MM.1S (cell line): ENCODE data around the gene CREM.

Experiments used
- DNase-seq: peaks from one replicate; pipeline ENCODE4 v3.0.0-alpha.2; 2015
- H2AFZ ChIP-seq: fragments of 300-600 bp; sonication (generic); 2 replicates; pipeline ENCODE4 v1.6.0; 2016; ENCODE audit warnings: antibody characterized with exemption, low read length
- H3F3A ChIP-seq: fragments of 300-600 bp; sonication (generic); 2 replicates; pipeline ENCODE4 v1.6.1; 2016; ENCODE audit warnings: mild to moderate bottlenecking, antibody characterized with exemption, low read length, moderate library complexity, mixed read lengths; ENCODE audit not compliant: insufficient read depth
- H3K27ac ChIP-seq: fragments of 300-600 bp; sonication (generic); 2 replicates; pipeline ENCODE4 v1.5.1; 2016; ENCODE audit warnings: mild to moderate bottlenecking, low read length
- H3K27me3 ChIP-seq: fragments of 300-600 bp; sonication (generic); replicated peaks from 2 replicates; pipeline ENCODE4 v1.6.0; 2016; ENCODE audit warnings: low read length; ENCODE audit not compliant: insufficient read depth
- H3K36me3 ChIP-seq: fragments of 300-600 bp; sonication (generic); replicated peaks from 2 replicates; pipeline ENCODE4 v1.6.1; 2016; ENCODE audit warnings: mild to moderate bottlenecking, low read length, mixed read lengths; ENCODE audit not compliant: insufficient read depth
- H3K4me1 ChIP-seq: fragments of 300-600 bp; sonication (generic); 2 replicates; pipeline ENCODE4 v1.6.1; 2016; ENCODE audit warnings: low read length, mixed read lengths
- H3K4me2 ChIP-seq: fragments of 300-600 bp; sonication (generic); 2 replicates; pipeline ENCODE4 v1.6.0; 2016; ENCODE audit warnings: low read depth, low read length
- H3K4me3 ChIP-seq: fragments of 300-600 bp; sonication (generic); 2 replicates; pipeline ENCODE4 v1.5.1; 2016; ENCODE audit warnings: low read length, mixed read lengths
- H3K79me2 ChIP-seq: fragments of 300-600 bp; sonication (generic); 2 replicates; pipeline ENCODE4 v1.6.1; 2016; ENCODE audit warnings: mixed run types, low read length, mixed read lengths
- H3K9ac ChIP-seq: fragments of 300-600 bp; sonication (generic); 2 replicates; pipeline ENCODE4 v1.6.1; 2016; ENCODE audit warnings: low read length, mixed read lengths
- H3K9me2 ChIP-seq: fragments of 300-600 bp; sonication (generic); replicated peaks from 2 replicates; pipeline ENCODE4 v1.6.1; 2016; ENCODE audit warnings: mild to moderate bottlenecking, low read length, mixed read lengths; ENCODE audit not compliant: insufficient read depth
- H3K9me3 ChIP-seq: fragments of 300-600 bp; sonication (generic); replicated peaks from 2 replicates; pipeline ENCODE4 v1.6.1; 2016; ENCODE audit warnings: mild to moderate bottlenecking, low read length, mixed read lengths; ENCODE audit not compliant: insufficient read depth
- H4K20me1 ChIP-seq: fragments of 300-600 bp; sonication (generic); 2 replicates; pipeline ENCODE4 v1.6.1; 2016; ENCODE audit warnings: mild to moderate bottlenecking, low read length, moderate library complexity, mixed read lengths; ENCODE audit not compliant: insufficient read depth
- CTCF ChIP-seq: fragments of 300-600 bp; sonication (generic); IDR thresholded peaks from 2 replicates; pipeline ENCODE4 v1.5.1; 2016; ENCODE audit warnings: antibody characterized with exemption, low read length, mixed read lengths
- EZH2 ChIP-seq: fragments of 300-600 bp; sonication (generic); optimal IDR thresholded peaks from 2 replicates; pipeline ENCODE3; 2017; ENCODE audit warnings: low read depth, mild to moderate bottlenecking, antibody characterized with exemption, low read length, mixed read lengths
- EZH2phosphoT487 ChIP-seq: fragments of 300-600 bp; sonication (generic); IDR thresholded peaks from 2 replicates; pipeline ENCODE4 v1.6.1; 2018; ENCODE audit warnings: antibody characterized with exemption, low read length

CREM gene

GRCh38 chr10:35133586-35133985, 6.9 kb downstream of the CREM start:
- TF ChIP-seq CTCF (no peak), EZH2 (no peak), EZH2phosphoT487 (no peak)
- no peak overlapping the region for H3K4me3 ChIP-seq
- peaks cover 9% of the 10 kb centered on the region for H3K79me2 ChIP-seq
- no peaks in the 10 kb centered on the region for H4K20me1 ChIP-seq
- H3K9ac ChIP-seq = no peak overlapping the region
- H3F3A ChIP-seq = peaks cover 4% of the 10 kb centered on the region
- H3K27me3 ChIP-seq = no peaks in the 10 kb centered on the region
- no peaks in the 10 kb centered on the region for H3K9me3 ChIP-seq
- no peaks in the 10 kb centered on the region for H3K9me2 ChIP-seq
- no peaks in the 10 kb centered on the region for H3K36me3 ChIP-seq
- H3K4me1 ChIP-seq = peaks cover 14% of the 10 kb centered on the region
- DNase-seq = no peak
- no peak overlapping the region for H3K27ac ChIP-seq
- no peak overlapping the region for H3K4me2 ChIP-seq
- no peak overlapping the region for H2AFZ ChIP-seq

- Histone ChIP-seq H2AFZ (no peak overlapping the region), H3K79me2 (peaks cover 9% of the 10 kb centered on the region), H3K4me1 (peaks cover 14% of the 10 kb centered on the region), H3K9ac (no peak overlapping the region), H4K20me1 (no peaks in the 10 kb centered on the region), H3K36me3 (no peaks in the 10 kb centered on the region), H3K4me3 (no peak overlapping the region), H3F3A (peaks cover 3% of the 10 kb centered on the region), H3K4me2 (no peak overlapping the region), H3K27me3 (no peaks in the 10 kb centered on the region), H3K9me2 (no peaks in the 10 kb centered on the region), H3K9me3 (no peaks in the 10 kb centered on the region), H3K27ac (no peak overlapping the region)
- TF ChIP-seq EZH2phosphoT487 (no peak), CTCF (no peak), EZH2 (no peak)
- DNase-seq = no peak
Measured at GRCh38 chr10:35135861-35136260, 9.2 kb downstream of the CREM start.

- Histone ChIP-seq H3K4me1 (peaks cover 12% of the 10 kb centered on the region), H3K79me2 (peaks cover 8% of the 10 kb centered on the region), H3K9ac (no peak overlapping the region), H2AFZ (no peak overlapping the region), H3K9me2 (no peaks in the 10 kb centered on the region), H3F3A (no peaks in the 10 kb centered on the region; the same call in 1 of the 2 replicates), H3K36me3 (no peaks in the 10 kb centered on the region), H3K9me3 (no peaks in the 10 kb centered on the region), H3K4me2 (no peak overlapping the region), H3K27ac (no peak overlapping the region), H4K20me1 (no peaks in the 10 kb centered on the region), H3K27me3 (no peaks in the 10 kb centered on the region), H3K4me3 (no peak overlapping the region)
- DNase-seq = no peak
- TF ChIP-seq EZH2 = no peak
- TF ChIP-seq EZH2phosphoT487 = no peak
- TF ChIP-seq CTCF = no peak
Measured at GRCh38 chr10:35136263-35136815, 9.7 kb downstream of the CREM start.
